ENCODE data around the gene PDE4D. TPM values are rescaled to one million over a fixed set of nuclear protein-coding genes. Genes with fewer than 3 reads are reported as not detected.

PDE4D gene
- total and polyA plus RNA-seq, 2 of the 4 experiments (the other 2 are of a cell fraction): 1.4 to 7.9 TPM

GRCh38 chr5:59058969-59059687, 834.4 kb downstream of the PDE4D start:
- peaks cover 4% of the 10 kb centered on the region; the same call in 1 of the 2 replicates for H3K4me1 ChIP-seq (ENCODE audit: control insufficient read depth, insufficient read depth, low read length)
- H3K9ac ChIP-seq (ENCODE audit: low read depth, low read length): no peak overlapping the region
- intact Hi-C loops (cut with micrococcal nuclease) (no loop called here), dilution Hi-C loops (cut with HindIII; ENCODE audit: low sequenced_read_pairs, unreplicated experiment) (no loop called here), in situ Hi-C loops (cut with MboI; ENCODE audit: low sequenced_read_pairs) (no loop called here)
- H2BK120ac ChIP-seq (ENCODE audit: low read depth, low read length): no peak overlapping the region
- H3K36me3 ChIP-seq (ENCODE audit: control insufficient read depth, insufficient read depth, low read length): no peaks in the 10 kb centered on the region
- no peak overlapping the region for H3K4me2 ChIP-seq (ENCODE audit: low read depth, low read length)
- no peak overlapping the region for H2AK9ac ChIP-seq (replicated peaks; ENCODE audit: low read depth, low read length, poor library complexity)
- no peak overlapping the region for H2BK5ac ChIP-seq (ENCODE audit: low read depth, low read length, poor library complexity, severe bottlenecking)
- H3K56ac ChIP-seq (ENCODE audit: extremely low read depth, insufficient read depth, low read length): no peak overlapping the region
- H3K27ac ChIP-seq (ENCODE audit: insufficient read depth, low read length): no peak overlapping the region
- no peaks in the 10 kb centered on the region for H3K9me3 ChIP-seq (ENCODE audit: control insufficient read depth, insufficient read depth, low read length)
- no peak overlapping the region for H3K18ac ChIP-seq (ENCODE audit: low read depth, low read length)
- no peak overlapping the region for H4K91ac ChIP-seq (ENCODE audit: insufficient read depth, low read depth, low read length)
- ChIA-PET POLR2A (ENCODE audit: unreplicated experiment) (no interaction called here), CTCF (interaction anchor here (0.7 to 0.9 kb wide), 2 partner anchors 17 to 32 kb away, joined by 5 to 6 read pairs; no protein-coding TSS in a partner anchor)
- WGBS, 2 experiments (ENCODE audit: extremely low coverage in 2 of 2, insufficient read length in 1 of 2): no CpG with 5 or more reads among the region's 5 CpGs
- no peak overlapping the region for H3K23ac ChIP-seq (ENCODE audit: low read depth, low read length)
- ATAC-seq (ENCODE audit: low read depth) (no peak), DNase-seq (no peak)
- no peak overlapping the region for H3K4ac ChIP-seq (ENCODE audit: low read depth, low read length)
- no TSS peak for BruUV-seq (replicated peaks)
- TF ChIP-seq RFX5 (IDR thresholded peaks at IDR 0.05; ENCODE audit: low read depth, low read length): no peak
- TF ChIP-seq USF2 (IDR thresholded peaks at IDR 0.05; ENCODE audit: low read depth, low read length): no peak
- no peak for TF ChIP-seq NFE2L2 (IDR thresholded peaks at IDR 0.05; ENCODE audit: low read depth, low read length)
- TF ChIP-seq MAZ (IDR thresholded peaks at IDR 0.05; ENCODE audit: borderline replicate concordance, low read depth, low read length): no peak
- TF ChIP-seq POLR2A (IDR thresholded peaks at IDR 0.05; ENCODE audit: low read depth, low read length): no peak
- TF ChIP-seq FOS (IDR thresholded peaks at IDR 0.05; ENCODE audit: low read depth, low read length): no peak
- no peak for TF ChIP-seq SMC3 (IDR thresholded peaks at IDR 0.05; ENCODE audit: low read depth, low read length)
- no peak for TF ChIP-seq MXI1 (IDR thresholded peaks at IDR 0.05; ENCODE audit: borderline replicate concordance, low read depth, low read length)
- H3K14ac ChIP-seq (replicated peaks; ENCODE audit: low read depth, low read length): no peak overlapping the region
- no peak overlapping the region for H2AFZ ChIP-seq (replicated peaks; ENCODE audit: low read length, poor library complexity)
- no peak overlapping the region for H2BK20ac ChIP-seq (ENCODE audit: low read depth, low read length)
- H3K79me1 ChIP-seq (ENCODE audit: low read depth in 1 of 2, low read length in 2 of 2): no peaks in the 10 kb centered on the region
- H3K27me3 ChIP-seq (ENCODE audit: control insufficient read depth, insufficient read depth, low read length): no peaks in the 10 kb centered on the region
- H2AK5ac ChIP-seq (ENCODE audit: low read depth, low read length): no peak overlapping the region
- H4K5ac ChIP-seq (ENCODE audit: low read depth, low read length): no peak overlapping the region
- H3K4me3 ChIP-seq (ENCODE audit: insufficient read depth, low read depth, low read length): no peak overlapping the region
- no peaks in the 10 kb centered on the region for H4K20me1 ChIP-seq (ENCODE audit: insufficient read depth, low read length)
- H3K9me1 ChIP-seq (ENCODE audit: insufficient read depth, low read length): peaks cover 2% of the 10 kb centered on the region; the same call in 1 of the 2 replicates
- no peak overlapping the region for H2BK15ac ChIP-seq (ENCODE audit: low read depth, low read length)
- no peak overlapping the region for H4K8ac ChIP-seq (ENCODE audit: low read depth in 2 of 2, low read length in 2 of 2)

Measured in IMR-90 (cell line).